ENCODE results near the gene ADK.
"Not testable (repeated sequence)": the region's sequence is repeated elsewhere in the genome, so short reads cannot be mapped to it uniquely, and the experiment has no call there.

Gene ADK

DNA sequence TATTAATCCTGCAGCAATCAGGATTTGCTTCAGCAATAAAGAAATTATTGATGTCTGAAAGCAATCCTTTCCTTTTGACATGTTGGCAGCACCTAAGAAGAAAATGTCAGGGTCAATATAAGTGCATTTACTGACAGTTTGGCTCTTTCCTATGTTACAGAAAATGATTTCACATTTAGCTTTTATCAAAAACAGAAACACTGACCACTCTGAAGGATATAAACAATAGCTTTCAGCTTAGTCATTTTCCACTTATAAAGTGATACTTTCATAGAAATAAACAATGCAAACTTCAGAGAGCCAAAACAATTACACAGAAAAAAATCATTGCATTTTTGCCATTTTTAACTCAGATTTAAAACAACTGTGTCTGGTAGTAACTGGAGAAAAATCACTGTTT lies 349.8 kb downstream of the ADK start:
- DNase-seq: no peak

DNA sequence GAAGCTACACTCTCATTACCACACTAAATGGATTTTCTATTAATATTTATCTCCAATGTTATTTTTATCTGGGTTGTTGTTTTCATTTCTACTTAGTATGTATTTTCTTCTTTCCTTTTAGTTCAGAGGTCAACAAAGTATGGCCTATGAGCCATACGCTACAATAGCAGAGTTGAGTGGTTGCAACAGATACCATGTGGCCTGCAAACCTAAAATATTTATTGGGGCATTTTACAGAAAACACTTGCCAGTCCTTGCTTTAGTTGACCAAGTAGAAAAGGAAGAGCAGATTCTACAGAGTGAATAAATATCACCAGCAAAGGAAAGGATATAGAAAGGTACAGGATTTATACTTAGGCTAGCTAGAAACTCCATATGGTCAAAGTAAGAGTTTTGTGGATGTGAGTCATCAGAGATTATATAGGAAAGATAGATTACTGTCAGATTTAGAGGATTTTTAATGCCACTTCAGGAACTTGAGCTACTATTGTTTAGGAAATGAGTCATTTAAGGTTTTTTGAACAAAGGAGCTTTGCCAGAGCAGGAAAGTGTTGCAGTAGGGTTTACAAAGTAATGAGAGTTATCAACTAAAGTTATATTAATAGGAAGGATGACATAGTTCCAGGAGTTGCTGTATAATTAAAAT lies 352.1 kb downstream of the ADK start:
- DNase-seq: no peak

DNA sequence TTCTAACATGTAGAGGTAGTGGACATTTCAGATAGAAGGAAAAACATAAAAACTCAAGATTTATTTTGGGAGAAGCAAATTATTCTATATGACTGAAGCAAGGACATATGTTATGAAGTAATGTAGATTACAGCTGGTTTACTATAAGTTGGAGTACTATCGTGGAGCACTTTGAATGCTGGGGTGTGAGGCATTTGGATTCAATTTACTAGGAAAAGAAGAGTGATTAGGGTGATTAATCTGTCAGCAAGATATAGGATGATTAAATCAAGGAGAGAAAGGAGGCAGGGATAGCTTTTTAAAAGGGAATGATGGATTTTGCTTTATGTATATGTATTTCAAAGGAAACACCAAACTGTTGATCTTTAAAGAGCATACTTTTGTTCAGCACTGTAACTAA lies 356.9 kb downstream of the ADK start:
- DNase-seq: no peak

DNA sequence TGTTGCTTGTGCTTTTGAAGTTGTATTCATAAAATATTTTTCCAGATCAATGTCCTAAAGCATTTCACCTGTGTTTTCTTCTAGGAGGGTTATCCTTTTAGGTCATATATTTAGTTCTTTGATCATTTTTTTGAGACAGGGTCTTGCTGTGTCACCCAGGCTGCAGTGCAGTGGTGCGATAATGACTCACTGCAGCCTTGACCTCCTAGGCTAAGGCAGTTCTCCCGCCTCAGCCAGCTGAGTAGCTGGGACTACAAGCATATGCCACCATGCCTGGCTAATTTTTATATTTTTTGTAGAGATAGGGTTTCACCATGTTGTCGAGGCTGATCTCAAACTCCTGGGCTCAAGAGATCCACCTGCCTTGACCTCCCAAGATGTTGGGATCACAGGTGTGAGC lies 359.6 kb downstream of the ADK start:
- DNase-seq: no peak

DNA sequence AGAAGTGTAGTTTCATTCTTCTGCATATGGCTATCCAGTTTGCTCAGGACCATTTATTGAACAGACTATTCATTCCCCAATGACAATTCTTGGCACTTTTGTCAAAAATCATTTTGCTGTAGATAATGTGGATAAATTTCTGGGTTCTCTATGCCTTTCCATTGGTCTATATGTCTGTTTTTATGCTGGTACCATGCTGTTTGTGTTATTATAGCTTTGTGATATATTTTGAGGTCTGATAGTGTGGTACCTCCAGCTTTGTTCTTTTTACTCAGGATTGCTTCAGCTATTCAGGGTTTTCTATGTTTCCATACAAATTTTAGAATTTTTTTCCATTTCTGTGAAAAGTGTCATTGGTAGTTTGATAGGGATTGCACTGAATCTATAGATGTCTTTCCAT lies 360.0 kb downstream of the ADK start:
- no peak for DNase-seq

DNA sequence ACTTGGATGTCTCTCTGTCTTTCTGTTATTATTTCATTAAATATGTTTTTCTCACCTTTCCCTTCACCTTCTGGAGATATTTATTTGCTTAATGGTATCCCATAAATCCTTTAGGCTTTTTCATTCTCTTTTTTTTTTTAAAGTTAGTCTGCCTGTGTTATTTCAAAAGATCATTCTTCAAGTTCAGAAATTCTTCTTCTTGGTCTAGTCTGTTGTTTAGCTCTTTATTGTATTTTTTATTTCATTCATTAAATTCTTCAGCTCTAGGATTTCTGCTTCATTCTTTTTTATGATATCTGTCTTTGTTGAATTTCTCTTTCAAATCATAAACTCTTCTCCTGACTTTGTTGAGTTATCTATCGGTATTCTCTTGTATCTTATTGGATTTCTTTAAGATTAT lies 363.3 kb downstream of the ADK start:
- DNase-seq: no peak

DNA sequence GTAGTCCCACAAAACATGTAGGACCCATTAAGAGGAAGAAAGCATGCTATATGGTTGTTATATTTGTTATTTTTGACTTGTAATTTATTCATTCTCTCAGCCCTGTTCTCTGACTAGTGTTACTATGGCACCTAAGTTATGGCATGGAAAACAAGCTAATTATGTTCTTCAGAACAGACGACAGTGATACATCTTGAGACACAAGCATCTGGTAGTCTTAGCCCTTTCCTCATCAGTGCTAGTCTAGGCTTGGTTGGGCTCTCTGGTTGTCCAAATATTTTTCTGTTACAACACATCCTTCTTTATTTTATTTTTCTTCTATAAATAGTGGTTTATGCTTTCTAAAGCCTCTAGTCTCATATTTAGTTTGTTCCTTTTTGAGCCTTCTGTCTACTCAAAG lies 367.0 kb downstream of the ADK start:
- no peak for DNase-seq

DNA sequence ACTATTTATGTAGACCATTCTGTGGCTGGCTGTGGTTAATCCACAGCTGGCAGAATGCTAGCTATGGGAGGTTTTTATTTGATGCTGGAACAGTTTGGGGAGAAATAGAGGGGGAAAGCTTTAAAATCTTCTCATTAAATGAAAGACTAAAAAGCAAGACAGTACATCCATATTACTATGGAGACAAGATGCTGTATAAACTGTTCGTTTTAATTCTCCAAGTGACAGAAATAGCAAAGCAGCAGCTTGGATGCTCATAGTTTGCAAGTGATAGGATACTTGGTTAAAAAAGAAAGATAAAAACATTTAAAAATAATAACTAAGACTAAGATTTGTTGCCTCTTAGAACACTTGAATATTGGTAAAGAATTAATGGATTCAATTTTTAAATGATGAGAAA lies 370.5 kb downstream of the ADK start:
- DNase-seq: no peak

- no peak for DNase-seq
Measured at GRCh38 chr10:74523199-74523598, 372.2 kb downstream of the ADK start.

GRCh38 chr10:74525885-74526284 lies 374.9 kb downstream of the ADK start:
- no peak for DNase-seq

DNA sequence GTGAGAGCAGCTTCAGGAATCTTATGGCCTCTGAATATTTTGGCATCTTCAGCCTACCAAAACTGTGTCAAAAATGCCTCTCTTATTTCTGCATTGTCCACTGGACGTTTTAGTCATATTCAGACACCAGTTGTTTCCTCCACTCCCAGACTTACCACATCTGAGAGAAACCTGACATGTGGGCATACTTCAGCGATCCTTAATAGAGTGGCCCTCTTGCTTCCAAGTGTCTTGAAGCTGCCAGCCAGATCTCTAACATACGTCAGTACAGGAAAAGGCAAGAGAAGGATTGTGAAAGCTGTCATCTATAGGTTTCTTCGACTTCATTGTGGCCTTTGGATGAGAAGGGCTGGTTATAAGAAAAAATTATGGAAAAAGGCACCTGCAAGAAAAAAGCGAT lies 376.6 kb downstream of the ADK start:
- not testable (repeated sequence) for DNase-seq

- DNase-seq: no peak
Measured at GRCh38 chr10:74529205-74529604, 378.2 kb downstream of the ADK start.

DNA sequence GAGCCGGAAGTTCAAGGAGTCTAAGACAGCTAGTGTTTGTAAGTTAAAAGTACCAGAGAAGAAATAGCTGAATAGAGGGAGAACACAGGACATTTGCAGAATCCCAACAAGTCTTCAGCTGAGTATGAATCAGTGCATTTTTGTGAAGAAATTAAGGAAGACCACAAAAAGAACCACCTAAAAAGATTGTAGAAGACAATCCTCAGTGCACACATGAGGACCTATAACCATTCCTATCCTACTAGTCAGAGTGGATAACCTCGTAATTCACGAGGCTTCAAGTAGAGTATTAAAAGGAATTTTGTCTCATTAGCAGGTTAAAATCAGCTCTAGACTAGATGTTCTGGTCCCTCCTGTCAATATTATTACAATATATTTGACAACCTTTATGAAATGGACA lies 380.0 kb downstream of the ADK start:
- DNase-seq: no peak

- no peak for DNase-seq
Measured at GRCh38 chr10:74539317-74539716, 388.3 kb downstream of the ADK start.

DNA sequence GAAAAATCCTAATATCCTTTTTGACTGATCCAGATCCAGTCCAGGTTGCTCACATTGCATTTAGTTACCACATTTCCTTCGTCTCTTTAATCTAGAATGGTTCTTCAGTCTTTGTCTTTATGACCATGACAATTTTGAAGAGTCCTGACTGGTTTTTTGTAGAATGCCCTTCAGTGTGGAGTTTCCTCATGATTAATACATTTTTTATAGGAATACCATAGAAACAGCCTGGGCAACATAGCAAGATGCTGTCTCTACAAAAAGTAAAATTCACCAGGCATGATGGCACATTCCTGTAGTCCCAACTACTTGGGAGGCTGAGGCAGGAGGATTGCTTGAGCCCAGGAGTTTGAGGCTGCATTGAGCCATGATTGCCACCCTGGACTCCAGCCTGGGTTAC lies 390.4 kb downstream of the ADK start:
- DNase-seq: no peak

DNA sequence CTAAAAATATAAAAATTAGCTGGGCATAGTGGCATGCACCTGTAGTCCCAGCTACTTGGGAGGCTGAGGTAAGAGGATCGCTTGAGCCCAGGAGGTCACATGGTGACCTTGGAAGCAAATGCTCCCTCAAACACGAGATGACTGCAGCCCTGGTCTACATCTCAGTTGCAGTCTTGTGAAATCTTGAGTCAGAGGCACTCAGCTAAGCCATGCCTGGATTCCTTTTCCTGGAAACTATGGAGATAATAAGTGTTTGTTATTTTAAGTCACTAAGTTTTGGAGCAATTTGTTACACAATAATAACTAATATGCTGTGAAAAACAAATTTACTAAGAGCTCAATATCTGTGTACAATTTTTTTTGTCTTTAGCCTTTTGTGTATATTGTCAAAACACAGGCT lies 391.1 kb downstream of the ADK start:
- peak; percentile 48 for DNase-seq

DNA sequence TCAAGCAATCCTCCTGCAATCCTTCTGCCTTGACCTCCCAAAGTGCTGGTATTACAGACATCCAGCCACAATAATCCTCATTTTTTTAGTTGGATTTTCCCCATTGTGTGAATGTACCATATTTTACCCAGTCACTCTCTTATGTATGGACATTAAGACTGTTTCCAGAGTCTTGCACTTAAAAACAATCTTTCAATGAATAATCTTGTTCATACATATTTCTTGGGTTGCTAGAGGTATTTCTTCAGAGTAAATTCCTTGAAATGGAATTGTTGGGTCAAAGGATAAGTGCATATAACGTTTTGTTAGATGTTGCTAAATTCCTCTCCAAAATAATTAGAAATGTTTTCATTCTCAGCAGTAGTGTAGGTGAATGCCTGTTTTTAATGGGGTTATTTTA lies 392.3 kb downstream of the ADK start:
- no peak for DNase-seq

GRCh38 chr10:74544106-74544505 lies 393.1 kb downstream of the ADK start:
- DNase-seq: no peak

DNA sequence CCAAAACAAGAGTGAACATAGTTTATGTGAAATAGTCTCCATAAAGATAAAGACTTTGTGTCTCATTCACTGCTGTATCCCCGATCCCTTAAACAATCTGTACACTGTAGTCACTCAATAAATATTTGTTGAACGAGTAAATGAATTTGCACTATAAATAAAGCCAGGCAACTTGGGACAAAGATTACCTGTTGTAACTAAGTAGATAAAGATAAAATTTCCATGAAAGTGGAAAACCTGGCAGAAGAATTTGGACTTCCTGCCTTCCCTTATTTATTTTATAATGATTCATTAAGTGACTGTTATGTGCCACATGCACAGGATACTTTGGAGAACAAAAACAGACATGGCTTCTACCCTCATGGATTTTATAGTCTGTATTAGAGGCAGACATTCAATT lies 397.7 kb downstream of the ADK start:
- no peak for DNase-seq

- no peak for DNase-seq
Measured at GRCh38 chr10:74556072-74556705, 405.2 kb downstream of the ADK start.

GRCh38 chr10:74557098-74557497 lies 406.1 kb downstream of the ADK start:
- DNase-seq: no peak

DNA sequence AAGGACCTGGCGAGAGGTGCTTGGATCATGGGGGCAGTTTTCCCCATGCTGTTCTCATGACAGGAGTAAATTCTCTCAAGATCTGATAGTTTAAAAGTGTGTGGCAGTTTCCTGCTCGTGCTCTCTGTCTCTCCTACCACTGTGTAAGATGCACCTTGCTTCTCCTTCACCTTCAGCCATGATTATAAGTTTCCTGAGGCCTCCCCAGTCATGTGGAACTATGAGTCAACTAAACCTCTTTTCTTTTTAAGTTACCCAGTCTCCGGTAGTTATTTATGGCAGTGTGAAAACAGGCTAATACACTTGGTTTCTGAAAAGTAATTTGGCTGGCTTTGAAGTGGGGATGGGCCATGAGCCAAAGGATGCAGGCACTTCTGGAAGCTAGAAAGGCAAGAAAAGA lies 407.4 kb downstream of the ADK start:
- no peak for DNase-seq

- no peak for DNase-seq
Measured at GRCh38 chr10:74558897-74559296, 407.9 kb downstream of the ADK start.

DNA sequence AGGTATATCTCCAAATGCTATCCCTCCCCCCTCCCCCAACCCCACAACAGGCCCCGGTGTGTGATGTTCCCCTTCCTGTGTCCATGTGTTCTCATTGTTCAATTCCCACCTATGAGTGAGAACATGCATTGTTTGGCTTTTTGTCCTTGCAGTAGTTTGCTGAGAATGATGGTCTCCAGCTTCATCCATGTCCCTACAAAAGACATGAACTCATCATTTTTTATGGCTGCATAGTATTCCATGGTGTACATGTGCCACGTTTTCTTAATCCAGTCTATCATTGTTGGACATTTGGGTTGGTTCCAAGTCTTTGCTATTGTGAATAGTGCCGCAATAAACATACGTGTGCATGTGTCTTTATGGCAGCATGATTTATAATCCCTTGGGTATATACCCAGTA lies 417.9 kb downstream of the ADK start:
- DNase-seq: not testable (repeated sequence)

DNA sequence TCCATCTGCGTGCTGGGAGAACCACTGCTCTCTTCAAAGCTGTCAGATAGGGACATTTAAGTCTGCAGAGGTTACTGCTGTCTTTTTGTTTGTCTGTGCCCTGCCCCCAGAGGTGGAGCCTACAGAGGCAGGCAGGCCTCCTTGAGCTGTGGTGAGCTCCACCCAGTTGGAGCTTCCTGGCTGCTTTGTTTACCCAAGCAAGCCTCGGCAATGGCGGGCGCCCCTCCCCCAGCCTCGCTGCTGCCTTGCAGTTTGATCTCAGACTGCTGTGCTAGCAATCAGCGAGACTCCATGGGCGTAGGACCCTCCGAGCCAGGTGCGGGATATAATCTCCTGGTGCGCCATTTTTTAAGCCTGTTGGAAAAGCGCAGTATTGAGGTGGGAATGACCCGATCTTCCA lies 422.5 kb downstream of the ADK start:
- DNase-seq: not testable (repeated sequence)

Measured in kidney glomerular epithelial cell (primary cell).